ENCODE results near the gene NELFA. TPM values are rescaled to one million over a fixed set of nuclear protein-coding genes. Genes with fewer than 3 reads are reported as not detected.
A peak's percentile ranks its signal among the peaks of the same experiment; 100 is the strongest.

The NELFA gene
- total RNA-seq, 1 experiment from 2014 or later: 27.0 TPM

- no peak for DNase-seq (ENCODE audit: low read depth, low spot score)
- Histone ChIP-seq H3K4me3 (ENCODE audit: low read depth in 2 of 2, low read length in 2 of 2) (no peak overlapping the region), H3K27me3 (ENCODE audit: control insufficient read depth, insufficient read depth, low read length) (no peaks in the 10 kb centered on the region), H3K4me1 (ENCODE audit: control insufficient read depth, insufficient read depth, low read length) (no peaks in the 10 kb centered on the region), H3K9me3 (ENCODE audit: control insufficient read depth, insufficient read depth, low read depth, low read length) (no peaks in the 10 kb centered on the region), H3K36me3 (ENCODE audit: control insufficient read depth, insufficient read depth, low read length) (peaks cover 10% of the 10 kb centered on the region; the same call in 1 of the 2 replicates), H3K27ac (ENCODE audit: low read length) (no peak overlapping the region)
- TF ChIP-seq REST (IDR thresholded peaks at IDR 0.05; ENCODE audit: insufficient read depth in 1 of 2, low read depth in 2 of 2, low read length in 1 of 2): no peak
- no peak for TF ChIP-seq POLR2AphosphoS5 (IDR thresholded peaks at IDR 0.05; ENCODE audit: low read depth, low read length)
- TF ChIP-seq SIN3A (IDR thresholded peaks at IDR 0.05; ENCODE audit: borderline replicate concordance, insufficient read depth, low read depth, low read length): no peak
- no peak for TF ChIP-seq TCF7L2 (IDR thresholded peaks at IDR 0.05; ENCODE audit: low read depth, low read length)
- TF ChIP-seq, protein P1, sequence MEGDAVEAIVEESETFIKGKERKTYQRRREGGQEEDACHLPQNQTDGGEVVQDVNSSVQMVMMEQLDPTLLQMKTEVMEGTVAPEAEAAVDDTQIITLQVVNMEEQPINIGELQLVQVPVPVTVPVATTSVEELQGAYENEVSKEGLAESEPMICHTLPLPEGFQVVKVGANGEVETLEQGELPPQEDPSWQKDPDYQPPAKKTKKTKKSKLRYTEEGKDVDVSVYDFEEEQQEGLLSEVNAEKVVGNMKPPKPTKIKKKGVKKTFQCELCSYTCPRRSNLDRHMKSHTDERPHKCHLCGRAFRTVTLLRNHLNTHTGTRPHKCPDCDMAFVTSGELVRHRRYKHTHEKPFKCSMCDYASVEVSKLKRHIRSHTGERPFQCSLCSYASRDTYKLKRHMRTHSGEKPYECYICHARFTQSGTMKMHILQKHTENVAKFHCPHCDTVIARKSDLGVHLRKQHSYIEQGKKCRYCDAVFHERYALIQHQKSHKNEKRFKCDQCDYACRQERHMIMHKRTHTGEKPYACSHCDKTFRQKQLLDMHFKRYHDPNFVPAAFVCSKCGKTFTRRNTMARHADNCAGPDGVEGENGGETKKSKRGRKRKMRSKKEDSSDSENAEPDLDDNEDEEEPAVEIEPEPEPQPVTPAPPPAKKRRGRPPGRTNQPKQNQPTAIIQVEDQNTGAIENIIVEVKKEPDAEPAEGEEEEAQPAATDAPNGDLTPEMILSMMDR (IDR thresholded peaks at IDR 0.05): no peak
- no TSS peak for BruUV-seq (replicated peaks)
- CTCF ChIA-PET: no interaction called here
- intact Hi-C loops (cut with micrococcal nuclease; ENCODE audit: unreplicated experiment): no loop called here
- ATAC-seq: no peak
- in situ Hi-C loops (cut with HindIII; ENCODE audit: low pct_unique_long_range_greater_than_20kb, low sequenced_read_pairs): no loop called here
- POLR2A ChIA-PET: no interaction called here
Observed at GRCh38 chr4:1969928-1970723, 38.6 kb downstream of the NELFA start.

GRCh38 chr4:1968686-1969295 is 40.0 kb downstream of the NELFA start:
- Histone ChIP-seq H3K9me3 (ENCODE audit: control insufficient read depth, insufficient read depth, low read depth, low read length) (no peaks in the 10 kb centered on the region), H3K27ac (ENCODE audit: low read length) (no peak overlapping the region), H3K36me3 (ENCODE audit: control insufficient read depth, insufficient read depth, low read length) (peaks cover 10% of the 10 kb centered on the region), H3K4me1 (ENCODE audit: control insufficient read depth, insufficient read depth, low read length) (no peaks in the 10 kb centered on the region), H3K27me3 (ENCODE audit: control insufficient read depth, insufficient read depth, low read length) (no peaks in the 10 kb centered on the region), H3K4me3 (ENCODE audit: low read depth in 2 of 2, low read length in 2 of 2) (no peak overlapping the region)
- POLR2A ChIA-PET: no interaction called here
- BruUV-seq (replicated peaks): TSS peak; percentile 35
- ATAC-seq: no peak
- intact Hi-C loops (cut with micrococcal nuclease; ENCODE audit: unreplicated experiment): no loop called here
- CTCF ChIA-PET: no interaction called here
- TF ChIP-seq TCF7L2 (IDR thresholded peaks at IDR 0.05; ENCODE audit: low read depth, low read length): no peak
- no peak for TF ChIP-seq POLR2AphosphoS5 (IDR thresholded peaks at IDR 0.05; ENCODE audit: low read depth, low read length)
- no peak for TF ChIP-seq SIN3A (IDR thresholded peaks at IDR 0.05; ENCODE audit: borderline replicate concordance, insufficient read depth, low read depth, low read length)
- TF ChIP-seq, protein P1 (IDR thresholded peaks at IDR 0.05): no peak
- TF ChIP-seq REST (IDR thresholded peaks at IDR 0.05; ENCODE audit: insufficient read depth in 1 of 2, low read depth in 2 of 2, low read length in 1 of 2): no peak
- DNase-seq (ENCODE audit: low read depth, low spot score): no peak
- in situ Hi-C loops (cut with HindIII; ENCODE audit: low pct_unique_long_range_greater_than_20kb, low sequenced_read_pairs): no loop called here
